Osteocyte (in vitro differentiated cells): ENCODE results near the gene SMIM36. TPM values are rescaled to one million over a fixed set of nuclear protein-coding genes. Genes with fewer than 3 reads are reported as not detected.
"Not testable (repeated sequence)": the region's sequence is repeated elsewhere in the genome, so short reads cannot be mapped to it uniquely, and the experiment has no call there.

ENCODE experiments used
- DNase-seq: peaks from one replicate; pipeline ENCODE4 v3.0.0; 2021; ENCODE audit warnings: mixed read lengths; ENCODE audit not compliant: unreplicated experiment; ENCODE audit errors: extremely low spot score
- H3K27ac Mint-ChIP-seq: one replicate; pipeline ENCODE4 v1.8.0; 2021; ENCODE audit warnings: mild to moderate bottlenecking, mixed read lengths; ENCODE audit not compliant: unreplicated experiment
- H3K27me3 Mint-ChIP-seq: one replicate; pipeline ENCODE4 v1.8.0; 2021; ENCODE audit warnings: mixed read lengths; ENCODE audit not compliant: unreplicated experiment
- H3K36me3 Mint-ChIP-seq: one replicate; pipeline ENCODE4 v1.8.0; 2021; ENCODE audit warnings: mixed read lengths; ENCODE audit not compliant: unreplicated experiment
- H3K4me1 Mint-ChIP-seq: one replicate; pipeline ENCODE4 v1.8.0; 2021; ENCODE audit warnings: mixed read lengths; ENCODE audit not compliant: unreplicated experiment
- H3K4me3 Mint-ChIP-seq: one replicate; pipeline ENCODE4 v1.8.0; 2021; ENCODE audit warnings: mild to moderate bottlenecking, moderate library complexity, mixed read lengths; ENCODE audit not compliant: unreplicated experiment
- H3K9me3 Mint-ChIP-seq: one replicate; pipeline ENCODE4 v1.8.0; 2021; ENCODE audit warnings: mixed read lengths; ENCODE audit not compliant: unreplicated experiment
- CTCF ChIP-seq: fragments of 200-600 bp; sonication (generic); IDR thresholded peaks from 2 replicates; pipeline ENCODE4 v1.5.0; 2021; ENCODE audit warnings: antibody characterized with exemption, mild to moderate bottlenecking, moderate library complexity
- total RNA-seq: library from RNA; stranded (reverse); gene quantifications from 2 replicates; pipeline ENCODE4 v1.2.1, GENCODE V29; 2021

The SMIM36 gene
- total RNA-seq, 1 donor from 2014 or later: not detected

- Mint-ChIP-seq H3K27me3 (no peaks in the 10 kb centered on the region), H3K36me3 (peaks cover 8% of the 10 kb centered on the region), H3K27ac (no peak overlapping the region), H3K4me3 (no peak overlapping the region), H3K9me3 (no peaks in the 10 kb centered on the region), H3K4me1 (no peaks in the 10 kb centered on the region)
- no peak for DNase-seq
- no peak for TF ChIP-seq CTCF
Measured at GRCh38 chr17:55410722-55411462, 100.4 kb downstream of the SMIM36 start.

DNA sequence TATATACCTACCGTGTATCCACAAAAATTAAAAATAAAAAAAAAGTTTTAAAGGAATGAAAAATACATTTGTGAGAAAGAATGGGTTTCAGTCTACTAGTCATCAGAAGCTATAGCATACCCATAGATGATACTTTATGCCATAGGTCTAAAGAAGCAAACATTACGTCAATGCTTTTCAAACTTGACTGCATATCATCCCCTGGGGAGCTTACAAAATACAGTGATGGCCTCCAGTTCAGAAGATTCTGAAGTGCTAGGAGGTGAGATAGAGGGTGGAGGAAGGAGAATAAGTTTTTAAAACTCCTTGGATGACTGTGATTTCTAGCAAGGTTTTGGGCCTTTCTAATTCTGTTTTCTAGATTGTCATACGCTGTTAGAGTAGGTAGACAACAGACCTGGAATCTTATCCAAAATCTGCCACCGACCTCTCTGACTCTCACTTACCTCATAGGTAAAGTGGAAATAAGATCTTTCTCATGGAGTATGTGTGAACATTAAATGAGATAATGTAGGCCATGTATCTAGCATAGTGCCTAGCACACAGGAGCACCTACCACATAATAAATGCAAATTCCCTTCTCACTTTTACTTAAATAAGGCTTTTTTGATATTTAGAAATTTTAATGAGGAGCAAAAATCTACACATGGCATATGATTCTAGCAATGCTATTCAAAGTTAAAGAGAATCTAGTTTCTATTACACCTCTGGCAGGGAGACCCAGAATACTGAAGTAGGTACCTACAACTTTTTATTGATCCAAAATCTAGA is 102.0 kb downstream of the SMIM36 start:
- Mint-ChIP-seq H3K4me3 (no peak overlapping the region), H3K9me3 (no peaks in the 10 kb centered on the region), H3K27ac (no peak overlapping the region), H3K4me1 (no peaks in the 10 kb centered on the region), H3K27me3 (no peaks in the 10 kb centered on the region), H3K36me3 (peaks cover 8% of the 10 kb centered on the region)
- TF ChIP-seq CTCF: no peak
- DNase-seq: no peak

GRCh38 chr17:55407641-55408566 is 103.3 kb downstream of the SMIM36 start:
- Mint-ChIP-seq H3K27ac (no peak overlapping the region), H3K36me3 (peaks cover 8% of the 10 kb centered on the region), H3K4me3 (no peak overlapping the region), H3K9me3 (no peaks in the 10 kb centered on the region), H3K27me3 (no peaks in the 10 kb centered on the region), H3K4me1 (no peaks in the 10 kb centered on the region)
- no peak for TF ChIP-seq CTCF
- no peak for DNase-seq

DNA sequence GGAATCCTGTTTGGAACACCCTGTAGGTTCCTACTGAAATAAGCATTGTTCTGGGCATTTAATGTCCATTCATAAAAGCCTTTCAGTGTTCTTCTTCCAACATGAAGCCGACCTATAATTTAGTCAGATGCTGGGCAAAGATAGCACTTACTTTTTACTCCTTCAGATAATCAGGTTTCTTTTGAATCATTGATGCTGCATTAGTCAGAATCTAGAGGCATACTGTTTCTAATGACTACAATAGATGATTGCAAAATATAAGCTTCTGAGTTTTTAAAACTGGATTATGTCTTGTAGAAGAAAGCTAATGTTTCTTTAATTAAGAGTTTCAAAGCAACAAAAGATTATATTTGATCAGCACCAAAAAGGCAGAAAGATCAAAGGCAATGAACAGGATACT is 105.7 kb downstream of the SMIM36 start:
- DNase-seq: no peak
- H3K4me3 Mint-ChIP-seq: no peak overlapping the region
- peaks cover 8% of the 10 kb centered on the region for H3K36me3 Mint-ChIP-seq
- no peaks in the 10 kb centered on the region for H3K9me3 Mint-ChIP-seq
- no peaks in the 10 kb centered on the region for H3K4me1 Mint-ChIP-seq
- H3K27ac Mint-ChIP-seq: no peak overlapping the region
- TF ChIP-seq CTCF: no peak
- no peaks in the 10 kb centered on the region for H3K27me3 Mint-ChIP-seq

GRCh38 chr17:55404197-55404596 is 107.1 kb downstream of the SMIM36 start:
- H3K27me3 Mint-ChIP-seq, H3K36me3 Mint-ChIP-seq, DNase-seq, H3K4me1 Mint-ChIP-seq, H3K4me3 Mint-ChIP-seq, H3K27ac Mint-ChIP-seq, H3K9me3 Mint-ChIP-seq: not testable (repeated sequence)
